Measurements from ENCODE around the gene SHC3. TPM values are rescaled to one million over a fixed set of nuclear protein-coding genes. Genes with fewer than 3 reads are reported as not detected.

SHC3 gene
- total RNA-seq, 1 donor from 2014 or later, result 0.83 TPM

GRCh38 chr9:89186960-89187359 lies 8.3 kb upstream of the SHC3 start:
- H3K4me3 Mint-ChIP-seq (ENCODE audit: unreplicated experiment), result no peak overlapping the region
- peaks cover 5% of the 10 kb centered on the region for H3K4me1 Mint-ChIP-seq (ENCODE audit: low read depth, unreplicated experiment)
- H3K27ac Mint-ChIP-seq (ENCODE audit: unreplicated experiment), result no peak overlapping the region
- H3K9me3 Mint-ChIP-seq (ENCODE audit: unreplicated experiment), result peaks cover 7% of the 10 kb centered on the region
- TF ChIP-seq CTCF (IDR thresholded peaks at IDR 0.05; ENCODE audit: partially characterized antibody, unreplicated experiment), result no peak
- H3K27me3 Mint-ChIP-seq (ENCODE audit: unreplicated experiment), result peaks cover 19% of the 10 kb centered on the region
- DNase-seq, result no peak
- no peaks in the 10 kb centered on the region for H3K36me3 Mint-ChIP-seq (ENCODE audit: unreplicated experiment)

GRCh38 chr9:89185980-89186379 lies 7.4 kb upstream of the SHC3 start:
- DNase-seq, result no peak
- H3K4me3 Mint-ChIP-seq (ENCODE audit: unreplicated experiment), result no peak overlapping the region
- H3K36me3 Mint-ChIP-seq (ENCODE audit: unreplicated experiment), result no peaks in the 10 kb centered on the region
- no peak overlapping the region for H3K27ac Mint-ChIP-seq (ENCODE audit: unreplicated experiment)
- H3K27me3 Mint-ChIP-seq (ENCODE audit: unreplicated experiment), result peaks cover 21% of the 10 kb centered on the region
- TF ChIP-seq CTCF (IDR thresholded peaks at IDR 0.05; ENCODE audit: partially characterized antibody, unreplicated experiment), result no peak
- peaks cover 7% of the 10 kb centered on the region for H3K9me3 Mint-ChIP-seq (ENCODE audit: unreplicated experiment)
- peaks cover 8% of the 10 kb centered on the region for H3K4me1 Mint-ChIP-seq (ENCODE audit: low read depth, unreplicated experiment)

GRCh38 chr9:89183146-89183545 lies 4.5 kb upstream of the SHC3 start:
- TF ChIP-seq CTCF (IDR thresholded peaks at IDR 0.05; ENCODE audit: partially characterized antibody, unreplicated experiment), result no peak
- Mint-ChIP-seq H3K27me3 (ENCODE audit: unreplicated experiment) (peaks cover 25% of the 10 kb centered on the region), H3K9me3 (ENCODE audit: unreplicated experiment) (peaks cover 12% of the 10 kb centered on the region), H3K4me3 (ENCODE audit: unreplicated experiment) (no peak overlapping the region), H3K27ac (ENCODE audit: unreplicated experiment) (no peak overlapping the region), H3K36me3 (ENCODE audit: unreplicated experiment) (no peaks in the 10 kb centered on the region), H3K4me1 (ENCODE audit: low read depth, unreplicated experiment) (peaks cover 25% of the 10 kb centered on the region)
- DNase-seq, result no peak

GRCh38 chr9:89182369-89182768 lies 3.8 kb upstream of the SHC3 start:
- no peaks in the 10 kb centered on the region for H3K36me3 Mint-ChIP-seq (ENCODE audit: unreplicated experiment)
- TF ChIP-seq CTCF (IDR thresholded peaks at IDR 0.05; ENCODE audit: partially characterized antibody, unreplicated experiment), result no peak
- peaks cover 12% of the 10 kb centered on the region for H3K9me3 Mint-ChIP-seq (ENCODE audit: unreplicated experiment)
- no peak overlapping the region for H3K27ac Mint-ChIP-seq (ENCODE audit: unreplicated experiment)
- H3K4me3 Mint-ChIP-seq (ENCODE audit: unreplicated experiment), result no peak overlapping the region
- H3K4me1 Mint-ChIP-seq (ENCODE audit: low read depth, unreplicated experiment), result peaks cover 25% of the 10 kb centered on the region
- H3K27me3 Mint-ChIP-seq (ENCODE audit: unreplicated experiment), result peaks cover 25% of the 10 kb centered on the region
- no peak for DNase-seq

- H3K4me1 Mint-ChIP-seq (ENCODE audit: low read depth, unreplicated experiment), result peaks cover 24% of the 10 kb centered on the region
- no peaks in the 10 kb centered on the region for H3K36me3 Mint-ChIP-seq (ENCODE audit: unreplicated experiment)
- H3K4me3 Mint-ChIP-seq (ENCODE audit: unreplicated experiment), result peak overlapping the region; percentile 91
- peak; percentile 91 for DNase-seq
- H3K27me3 Mint-ChIP-seq (ENCODE audit: unreplicated experiment), result peaks cover 23% of the 10 kb centered on the region
- peak overlapping the region; percentile 95 for H3K27ac Mint-ChIP-seq (ENCODE audit: unreplicated experiment)
- TF ChIP-seq CTCF (IDR thresholded peaks at IDR 0.05; ENCODE audit: partially characterized antibody, unreplicated experiment), result no peak
- H3K9me3 Mint-ChIP-seq (ENCODE audit: unreplicated experiment), result peaks cover 12% of the 10 kb centered on the region
Measured at GRCh38 chr9:89179895-89180734, 1.5 kb upstream of the SHC3 start.

Data from glutamatergic neuron (in vitro differentiated cells).